IMR-90 (cell line): ENCODE data around the gene RNASE12. TPM values are rescaled to one million over a fixed set of nuclear protein-coding genes. Genes with fewer than 3 reads are reported as not detected.

ENCODE experiments used
- ATAC-seq: fragments of 200-7000 bp; cut with Tn5 transposase; 2 replicates; pipeline ENCODE4 v1.9.1; 2020; ENCODE audit warnings: low read depth, mild to moderate bottlenecking, moderate library complexity
- BruUV-seq: library from RNA; stranded (reverse); fragments of 400-500 nt; replicated peaks from 2 replicates; lab custom pipeline; 2021; lab: Mats Ljungman, UMichigan
- CTCF ChIA-PET: fragments of 300-600 bp; formaldehyde crosslinking; extraction: SDS; loops from one replicate; lab custom pipeline; 2021; ENCODE audit warnings: antibody characterized with exemption; lab: Yijun Ruan, JAX
- POLR2A ChIA-PET: fragments of 300-600 bp; sonication (Branson Sonifier 250); formaldehyde crosslinking; loops from one replicate; lab custom pipeline; 2022; ENCODE audit warnings: antibody characterized with exemption; ENCODE audit not compliant: unreplicated experiment; lab: Charles Lee
- DNase-seq: peaks from one replicate; pipeline ENCODE4 v3.0.0; 2013
- H2AFZ ChIP-seq: replicated peaks from 2 replicates; pipeline ENCODE3; 2013; ENCODE audit warnings: low read length, mild to moderate bottlenecking; ENCODE audit not compliant: poor library complexity
- H2AK5ac ChIP-seq: 2 replicates; pipeline ENCODE4 v1.6.1; 2013; ENCODE audit warnings: low read depth, low read length, inconsistent platforms
- H2AK9ac ChIP-seq: replicated peaks from 2 replicates; pipeline ENCODE3; 2013; ENCODE audit warnings: mild to moderate bottlenecking, low read depth, low read length, moderate library complexity; ENCODE audit not compliant: poor library complexity
- H2BK120ac ChIP-seq: 2 replicates; pipeline ENCODE4 v1.6.1; 2013; ENCODE audit warnings: low read depth, low read length, inconsistent platforms
- H2BK15ac ChIP-seq: 3 replicates; pipeline ENCODE4 v1.6.1; 2013; ENCODE audit warnings: low read depth, low read length, inconsistent platforms
- H2BK20ac ChIP-seq: 2 replicates; pipeline ENCODE4 v1.6.1; 2013; ENCODE audit warnings: low read depth, mild to moderate bottlenecking, inconsistent platforms, low read length, moderate library complexity
- H2BK5ac ChIP-seq: 2 replicates; pipeline ENCODE4 v1.6.1; 2013; ENCODE audit warnings: mild to moderate bottlenecking, low read depth, low read length, inconsistent platforms; ENCODE audit not compliant: poor library complexity, severe bottlenecking
- H3K14ac ChIP-seq: replicated peaks from 2 replicates; pipeline ENCODE4 v1.6.1; 2013; ENCODE audit warnings: low read depth, low read length, inconsistent platforms
- H3K18ac ChIP-seq: 2 replicates; pipeline ENCODE4 v1.6.1; 2013; ENCODE audit warnings: low read depth, low read length, control low read depth
- H3K23ac ChIP-seq: 2 replicates; pipeline ENCODE4 v1.6.1; 2013; ENCODE audit warnings: low read depth, low read length, inconsistent platforms
- H3K27ac ChIP-seq: 2 replicates; pipeline ENCODE4 v1.5.1; 2013; ENCODE audit warnings: mild to moderate bottlenecking, control low read depth, low read length; ENCODE audit not compliant: insufficient read depth
- H3K27me3 ChIP-seq: 2 replicates; pipeline ENCODE4 v1.6.1; 2013; ENCODE audit warnings: low read length; ENCODE audit not compliant: control insufficient read depth, insufficient read depth
- H3K36me3 ChIP-seq: 2 replicates; pipeline ENCODE4 v1.6.1; 2013; ENCODE audit warnings: low read length, mixed read lengths; ENCODE audit not compliant: control insufficient read depth, insufficient read depth
- H3K4ac ChIP-seq: 2 replicates; pipeline ENCODE4 v1.6.1; 2013; ENCODE audit warnings: low read depth, low read length, inconsistent platforms
- H3K4me1 ChIP-seq: 2 replicates; pipeline ENCODE4 v1.6.1; 2013; ENCODE audit warnings: low read length, mixed read lengths; ENCODE audit not compliant: control insufficient read depth, insufficient read depth
- H3K4me2 ChIP-seq: 2 replicates; pipeline ENCODE4 v1.6.1; 2013; ENCODE audit warnings: low read depth, mild to moderate bottlenecking, control low read depth, low read length, moderate library complexity
- H3K4me3 ChIP-seq: 2 replicates; pipeline ENCODE4 v1.5.1; 2013; ENCODE audit warnings: low read depth, mild to moderate bottlenecking, control low read depth, low read length, moderate library complexity; ENCODE audit not compliant: insufficient read depth
- H3K56ac ChIP-seq: 2 replicates; pipeline ENCODE4 v1.6.1; 2013; ENCODE audit warnings: low read length, inconsistent platforms; ENCODE audit not compliant: insufficient read depth; ENCODE audit errors: extremely low read depth
- H3K79me1 ChIP-seq, 2 experiments: 2 replicates each; pipeline ENCODE4 v1.6.1; 2013; ENCODE audit warnings: low read length in 2 of 2, inconsistent platforms in 1 of 2, low read depth in 1 of 2
- H3K9ac ChIP-seq: 2 replicates; pipeline ENCODE4 v1.6.1; 2013; ENCODE audit warnings: low read depth, low read length, control low read depth
- H3K9me1 ChIP-seq: 2 replicates; pipeline ENCODE4 v1.6.1; 2013; ENCODE audit warnings: low read length, inconsistent platforms; ENCODE audit not compliant: insufficient read depth
- H3K9me3 ChIP-seq: 2 replicates; pipeline ENCODE4 v1.6.1; 2013; ENCODE audit warnings: low read length; ENCODE audit not compliant: control insufficient read depth, insufficient read depth
- H4K20me1 ChIP-seq: 2 replicates; pipeline ENCODE4 v1.6.1; 2013; ENCODE audit warnings: low read length, inconsistent platforms; ENCODE audit not compliant: insufficient read depth
- H4K5ac ChIP-seq: 2 replicates; pipeline ENCODE4 v1.6.1; 2013; ENCODE audit warnings: mild to moderate bottlenecking, low read depth, low read length, control low read depth
- H4K8ac ChIP-seq, 2 experiments: 2 replicates each; pipeline ENCODE4 v1.6.1; 2013; ENCODE audit warnings: low read depth in 2 of 2, low read length in 2 of 2, control low read depth in 1 of 2, inconsistent platforms in 1 of 2
- H4K91ac ChIP-seq: 2 replicates; pipeline ENCODE4 v1.6.1; 2013; ENCODE audit warnings: low read depth, low read length, inconsistent platforms; ENCODE audit not compliant: insufficient read depth
- BHLHE40 ChIP-seq: fragments of 150-350 bp; IDR thresholded peaks from 2 replicates; pipeline ENCODE4 v1.6.1; 2016; ENCODE audit warnings: mild to moderate bottlenecking, low read depth, low read length
- CEBPB ChIP-seq: IDR thresholded peaks from 2 replicates; pipeline ENCODE4 v1.6.1; 2012; ENCODE audit warnings: low read depth, low read length, improper control_type of control experiment
- CHD1 ChIP-seq: IDR thresholded peaks from 2 replicates; pipeline ENCODE4 v1.6.1; 2012; ENCODE audit warnings: low read depth, low read length, improper control_type of control experiment
- FOS ChIP-seq: fragments of 150-350 bp; IDR thresholded peaks from 2 replicates; pipeline ENCODE4 v1.6.1; 2016; ENCODE audit warnings: low read depth, low read length
- MXI1 ChIP-seq: IDR thresholded peaks from 2 replicates; pipeline ENCODE4 v1.6.1; 2012; ENCODE audit warnings: low read depth, mild to moderate bottlenecking, low read length, moderate library complexity, borderline replicate concordance
- NFE2L2 ChIP-seq: fragments of 150-350 bp; IDR thresholded peaks from 2 replicates; pipeline ENCODE4 v1.6.1; 2016; ENCODE audit warnings: low read depth, mild to moderate bottlenecking, low read length
- POLR2A ChIP-seq: IDR thresholded peaks from 2 replicates; pipeline ENCODE4 v1.6.1; 2012; ENCODE audit warnings: mild to moderate bottlenecking, low read depth, low read length
- RAD21 ChIP-seq: IDR thresholded peaks from 2 replicates; pipeline ENCODE4 v1.6.1; 2012; ENCODE audit warnings: low read length, improper control_type of control experiment
- RCOR1 ChIP-seq: IDR thresholded peaks from 2 replicates; pipeline ENCODE4 v1.6.1; 2012; ENCODE audit warnings: mild to moderate bottlenecking, low read length, improper control_type of control experiment; ENCODE audit not compliant: insufficient replicate concordance
- USF2 ChIP-seq: fragments of 150-350 bp; IDR thresholded peaks from 2 replicates; pipeline ENCODE4 v1.6.1; 2017; ENCODE audit warnings: mild to moderate bottlenecking, antibody characterized with exemption, low read length, low read depth
- WGBS, 2 experiments: methylation state at CpG; one replicate each; pipeline versions ENCODE4 v1.1.5 to v1.1.7; 2013; ENCODE audit warnings: missing lambda C conversion rate in 2 of 2; ENCODE audit not compliant: insufficient read length in 1 of 2; ENCODE audit errors: extremely low coverage in 2 of 2; 5-methylcytosine and 5-hydroxymethylcytosine counted together
- dilution Hi-C: fragments of 300-500 bp; cut with HindIII; formaldehyde crosslinking; loops from one replicate; pipeline ENCODE4 v1.14.3; 2018; ENCODE audit warnings: low sequenced_read_pairs; ENCODE audit not compliant: unreplicated experiment
- in situ Hi-C: fragments of 300-500 bp; cut with MboI; formaldehyde crosslinking; loops from 3 replicates; pipeline ENCODE4 v1.14.3; 2019; ENCODE audit warnings: low sequenced_read_pairs, inconsistent platforms, mixed read lengths
- intact Hi-C: fragments of 100-400 bp; cut with micrococcal nuclease; formaldehyde crosslinking; loops from 2 replicates; pipeline ENCODE4 v1.10.0; 2022
- polyA plus RNA-seq, 3 experiments: library from polyadenylated mRNA; depleted of rRNA; stranded (reverse); fragments of >200 nt; gene quantifications; 2 replicates each; pipeline ENCODE4 v1.2.3, GENCODE V29; 2012; ENCODE audit warnings: low replicate concordance in 1 of 3
- total RNA-seq: library from RNA; depleted of rRNA; stranded (reverse); fragments of >200 nt; gene quantifications from 2 replicates; pipeline ENCODE4 v1.2.3, GENCODE V29; 2012

RNASE12 gene
- total and polyA plus RNA-seq, 2 of the 4 experiments (the other 2 are of a cell fraction) = not detected

GRCh38 chr14:20557212-20557542 is 34.0 kb downstream of the RNASE12 start:
- H4K8ac ChIP-seq = no peak overlapping the region
- H4K91ac ChIP-seq = no peak overlapping the region
- DNase-seq (no peak), ATAC-seq (no peak)
- no peaks in the 10 kb centered on the region for H3K4me1 ChIP-seq
- no peaks in the 10 kb centered on the region for H3K36me3 ChIP-seq
- H3K27me3 ChIP-seq = no peaks in the 10 kb centered on the region
- H3K56ac ChIP-seq = no peak overlapping the region
- no peak overlapping the region for H3K14ac ChIP-seq
- BruUV-seq = no TSS peak
- H3K4me3 ChIP-seq = no peak overlapping the region
- H3K9me1 ChIP-seq = no peaks in the 10 kb centered on the region
- dilution Hi-C loops = no loop called here
- no peak overlapping the region for H2BK15ac ChIP-seq
- WGBS, 2 experiments = no CpG with 5 or more reads among the region's 2 CpGs
- H3K79me1 ChIP-seq = no peaks in the 10 kb centered on the region
- no peak overlapping the region for H2AK9ac ChIP-seq
- CTCF ChIA-PET = no interaction called here
- no peak overlapping the region for H3K23ac ChIP-seq
- H2BK120ac ChIP-seq = no peak overlapping the region
- no peak overlapping the region for H2AFZ ChIP-seq
- no peak overlapping the region for H2BK5ac ChIP-seq
- intact Hi-C loops = no loop called here
- H4K20me1 ChIP-seq = no peaks in the 10 kb centered on the region
- no peaks in the 10 kb centered on the region for H3K9me3 ChIP-seq
- no peak overlapping the region for H3K18ac ChIP-seq
- H2BK20ac ChIP-seq = no peak overlapping the region
- in situ Hi-C loops = no loop called here
- no peak overlapping the region for H3K4me2 ChIP-seq
- POLR2A ChIA-PET = no interaction called here
- TF ChIP-seq BHLHE40 (no peak), CEBPB (no peak), NFE2L2 (no peak), RAD21 (no peak), RCOR1 (no peak), MXI1 (no peak), POLR2A (no peak), USF2 (no peak), CHD1 (no peak), FOS (no peak)
- H3K9ac ChIP-seq = no peak overlapping the region
- no peak overlapping the region for H2AK5ac ChIP-seq
- no peak overlapping the region for H3K4ac ChIP-seq
- H3K27ac ChIP-seq = no peak overlapping the region
- H4K5ac ChIP-seq = no peak overlapping the region
